SK-N-SH treated with all-trans-retinoic acid at 6 μM for 48 hours (cell line): ENCODE data around the gene CEND1.

Experiments used
- ATAC-seq: fragments of 200-7000 bp; cut with Tn5 transposase; 3 replicates; pipeline ENCODE4 v1.9.1; 2020; ENCODE audit warnings: mild to moderate bottlenecking, moderate library complexity
- ARNTL ChIP-seq: fragments of 450-650 bp; formaldehyde crosslinking; IDR thresholded peaks from 2 replicates; pipeline ENCODE4 v1.5.0; 2020; ENCODE audit warnings: low read depth, mild to moderate bottlenecking, moderate library complexity, borderline replicate concordance
- BACH2 ChIP-seq: fragments of 250-450 bp; sonication (Bioruptor Pico); IDR thresholded peaks from 2 replicates; pipeline ENCODE4 v1.9.0; 2021; ENCODE audit warnings: mild to moderate bottlenecking, borderline replicate concordance
- CSRNP3 ChIP-seq: fragments of 250-450 bp; sonication (Bioruptor Pico); IDR thresholded peaks from 2 replicates; pipeline ENCODE4 v1.5.1; 2021; ENCODE audit warnings: mild to moderate bottlenecking, moderate library complexity
- ESRRG ChIP-seq: fragments of 250-450 bp; sonication (Bioruptor Pico); IDR thresholded peaks from 2 replicates; pipeline ENCODE4 v1.6.1; 2021; ENCODE audit warnings: mild to moderate bottlenecking
- GLIS3 ChIP-seq: fragments of 250-450 bp; sonication (Bioruptor Pico); IDR thresholded peaks from 2 replicates; pipeline ENCODE4 v1.5.0; 2020; ENCODE audit warnings: mild to moderate bottlenecking, moderate library complexity
- ISL1 ChIP-seq: fragments of 250-450 bp; sonication (Bioruptor Pico); IDR thresholded peaks from 2 replicates; pipeline ENCODE4 v2.1.2; 2022; ENCODE audit warnings: mild to moderate bottlenecking, moderate library complexity
- OSR1 ChIP-seq: fragments of 250-450 bp; sonication (Bioruptor Pico); IDR thresholded peaks from 2 replicates; pipeline ENCODE4 v1.8.0; 2022; ENCODE audit warnings: moderate library complexity, mild to moderate bottlenecking, inconsistent platforms
- POU6F1 ChIP-seq: fragments of 250-450 bp; sonication (Bioruptor Pico); IDR thresholded peaks from 2 replicates; pipeline ENCODE4 v1.8.0; 2021; ENCODE audit warnings: low read depth, mild to moderate bottlenecking, moderate library complexity, borderline replicate concordance
- PPARA ChIP-seq: fragments of 250-450 bp; sonication (Bioruptor Pico); IDR thresholded peaks from 2 replicates; pipeline ENCODE4 v1.5.0; 2020; ENCODE audit warnings: mild to moderate bottlenecking, borderline replicate concordance
- RARB ChIP-seq: fragments of 250-450 bp; sonication (Bioruptor Pico); IDR thresholded peaks from 2 replicates; pipeline ENCODE4 v1.8.0; 2021; ENCODE audit warnings: mild to moderate bottlenecking, moderate library complexity
- SNAI2 ChIP-seq: fragments of 250-450 bp; sonication (Bioruptor Pico); IDR thresholded peaks from 2 replicates; pipeline ENCODE4 v1.5.0; 2020; ENCODE audit warnings: mild to moderate bottlenecking, moderate library complexity
- TCF4 ChIP-seq: fragments of 250-450 bp; sonication (Bioruptor Pico); IDR thresholded peaks from 2 replicates; pipeline ENCODE4 v1.8.0; 2021; ENCODE audit warnings: mild to moderate bottlenecking, moderate library complexity, borderline replicate concordance
- TSHZ2 ChIP-seq: fragments of 250-450 bp; sonication (Bioruptor Pico); IDR thresholded peaks from 2 replicates; pipeline ENCODE4 v1.5.0; 2020; ENCODE audit warnings: mild to moderate bottlenecking, moderate library complexity
- ZC3H10 ChIP-seq: fragments of 250-450 bp; sonication (Bioruptor Pico); IDR thresholded peaks from 2 replicates; pipeline ENCODE4 v1.5.1; 2021; ENCODE audit warnings: mild to moderate bottlenecking, moderate library complexity
- ZFP3 ChIP-seq: fragments of 250-450 bp; sonication (Bioruptor Pico); IDR thresholded peaks from 2 replicates; pipeline ENCODE4 v1.5.0; 2020; ENCODE audit warnings: mild to moderate bottlenecking, moderate library complexity
- ZFP30 ChIP-seq: fragments of 450-650 bp; formaldehyde crosslinking; IDR thresholded peaks from 2 replicates; pipeline ENCODE4 v1.5.0; 2022; ENCODE audit warnings: mild to moderate bottlenecking, moderate library complexity
- ZNF565 ChIP-seq: fragments of 450-650 bp; formaldehyde crosslinking; conservative IDR thresholded peaks from 2 replicates; pipeline ENCODE4 v1.5.0; 2020; ENCODE audit warnings: low read depth, mild to moderate bottlenecking, moderate library complexity
- ZNF70 ChIP-seq: fragments of 450-650 bp; formaldehyde crosslinking; IDR thresholded peaks from 2 replicates; pipeline ENCODE4 v1.5.0; 2020; ENCODE audit warnings: mild to moderate bottlenecking, moderate library complexity
- ZNF8 ChIP-seq: fragments of 450-650 bp; formaldehyde crosslinking; IDR thresholded peaks from 2 replicates; pipeline ENCODE4 v1.5.0; 2020; ENCODE audit warnings: mild to moderate bottlenecking, moderate library complexity
- TF ChIP-seq, protein P1 (sequence below): fragments of 250-450 bp; sonication (Bioruptor Pico); IDR thresholded peaks from 2 replicates; pipeline ENCODE4 v1.5.1; 2020; ENCODE audit warnings: low read depth, mild to moderate bottlenecking, moderate library complexity

Gene CEND1

GRCh38 chr11:813072-813455, 23.2 kb upstream of the CEND1 start (continued):
- TF ChIP-seq POU6F1 (CRISPR knock-in tag), result no peak
- TF ChIP-seq ZNF565 (CRISPR knock-in tag), result no peak
- TF ChIP-seq PPARA (CRISPR knock-in tag), result no peak
- no peak for TF ChIP-seq GLIS3
- TF ChIP-seq ARNTL (CRISPR knock-in tag), result no peak

- no peak for ATAC-seq
- TF ChIP-seq OSR1 (CRISPR knock-in tag) (no peak), ESRRG (CRISPR knock-in tag) (no peak), SNAI2 (CRISPR knock-in tag) (no peak), ISL1 (CRISPR knock-in tag) (no peak), ZNF565 (CRISPR knock-in tag) (no peak), GLIS3 (no peak), ZFP30 (CRISPR knock-in tag) (no peak), ZC3H10 (no peak), ZNF8 (CRISPR knock-in tag) (no peak), ZFP3 (CRISPR knock-in tag) (no peak), TSHZ2 (CRISPR knock-in tag) (no peak), ZNF70 (no peak), RARB (CRISPR knock-in tag) (no peak), POU6F1 (CRISPR knock-in tag) (no peak), ARNTL (CRISPR knock-in tag) (no peak)
- TF ChIP-seq, protein P1, sequence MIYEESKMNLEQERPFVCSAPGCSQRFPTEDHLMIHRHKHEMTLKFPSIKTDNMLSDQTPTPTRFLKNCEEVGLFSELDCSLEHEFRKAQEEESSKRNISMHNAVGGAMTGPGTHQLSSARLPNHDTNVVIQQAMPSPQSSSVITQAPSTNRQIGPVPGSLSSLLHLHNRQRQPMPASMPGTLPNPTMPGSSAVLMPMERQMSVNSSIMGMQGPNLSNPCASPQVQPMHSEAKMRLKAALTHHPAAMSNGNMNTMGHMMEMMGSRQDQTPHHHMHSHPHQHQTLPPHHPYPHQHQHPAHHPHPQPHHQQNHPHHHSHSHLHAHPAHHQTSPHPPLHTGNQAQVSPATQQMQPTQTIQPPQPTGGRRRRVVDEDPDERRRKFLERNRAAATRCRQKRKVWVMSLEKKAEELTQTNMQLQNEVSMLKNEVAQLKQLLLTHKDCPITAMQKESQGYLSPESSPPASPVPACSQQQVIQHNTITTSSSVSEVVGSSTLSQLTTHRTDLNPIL (CRISPR knock-in tag), result no peak
Measured at GRCh38 chr11:812390-812789, 22.5 kb upstream of the CEND1 start.

DNA sequence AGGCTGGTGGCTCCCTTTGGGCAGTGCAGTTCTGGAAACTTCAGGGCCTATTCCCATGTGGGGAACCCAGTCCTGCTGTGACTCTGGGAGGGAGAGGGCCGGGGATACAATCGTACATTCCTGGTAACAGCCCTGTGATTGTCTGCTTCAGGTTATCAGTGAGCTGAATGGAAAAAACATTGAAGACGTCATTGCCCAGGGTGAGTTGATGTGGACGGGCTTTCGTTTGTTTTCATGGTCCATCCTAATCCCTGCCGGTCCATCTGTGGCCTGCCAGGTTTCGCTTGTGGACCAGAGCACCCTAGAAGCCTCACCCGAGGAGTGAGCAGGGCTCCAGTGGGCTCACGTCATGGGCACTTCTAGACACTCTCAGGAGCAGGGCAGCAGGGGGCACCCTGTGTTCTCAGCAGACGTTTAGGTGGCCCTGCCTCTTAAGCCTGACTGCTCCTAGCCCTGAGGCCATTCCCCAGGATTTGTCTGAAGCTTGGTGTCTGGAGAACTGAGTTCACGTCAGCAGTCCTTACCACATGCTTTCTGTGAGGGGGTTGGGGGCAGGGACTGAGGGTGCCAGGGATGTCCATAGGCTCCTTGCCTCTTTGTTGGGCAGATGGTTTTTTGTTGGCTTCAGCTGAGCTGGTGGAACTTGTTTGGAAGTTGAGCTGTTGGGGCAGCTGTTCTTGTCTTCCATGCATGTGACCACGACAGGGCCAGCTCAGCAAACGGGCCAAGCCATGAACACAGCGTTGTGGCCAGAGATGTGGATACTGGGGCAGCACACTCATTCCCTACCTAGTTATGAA, 21.8 kb upstream of the CEND1 start:
- no peak for ATAC-seq
- TF ChIP-seq CSRNP3 (CRISPR knock-in tag), result no peak
- no peak for TF ChIP-seq BACH2 (CRISPR knock-in tag)
- TF ChIP-seq ISL1 (CRISPR knock-in tag), result no peak
- no peak for TF ChIP-seq ZC3H10
- TF ChIP-seq ZFP3 (CRISPR knock-in tag), result no peak
- no peak for TF ChIP-seq POU6F1 (CRISPR knock-in tag)
- TF ChIP-seq TSHZ2 (CRISPR knock-in tag), result no peak
- TF ChIP-seq ZNF565 (CRISPR knock-in tag), result no peak
- no peak for TF ChIP-seq ESRRG (CRISPR knock-in tag)
- no peak for TF ChIP-seq ARNTL (CRISPR knock-in tag)
- TF ChIP-seq ZFP30 (CRISPR knock-in tag), result no peak
- TF ChIP-seq GLIS3, result no peak
- no peak for TF ChIP-seq RARB (CRISPR knock-in tag)
- TF ChIP-seq TCF4 (CRISPR knock-in tag), result no peak
- no peak for TF ChIP-seq ZNF70
- TF ChIP-seq PPARA (CRISPR knock-in tag), result no peak
